HL-60 (cell line): ENCODE results near the gene CHST11.

Experiments used
- DNase-seq, 2 experiments: peaks; one replicate each; pipeline ENCODE4 v3.0.0-alpha.2; 2010 to 2020; ENCODE audit warnings: low read depth in 1 of 2, low spot score in 1 of 2
- H3K27ac ChIP-seq: fragments of 250-450 bp; sonication (Bioruptor Pico); replicated peaks from 2 replicates; pipeline ENCODE4 v1.5.1; 2020; ENCODE audit warnings: mild to moderate bottlenecking, moderate library complexity
- H3K27me3 ChIP-seq: fragments of 250-450 bp; sonication (Bioruptor Pico); 2 replicates; pipeline ENCODE4 v1.5.1; 2021; ENCODE audit warnings: mild to moderate bottlenecking, moderate library complexity; ENCODE audit not compliant: insufficient read depth, poor library complexity, severe bottlenecking
- H3K4me3 ChIP-seq: replicated peaks from 2 replicates; pipeline ENCODE4 v1.5.1; 2011; ENCODE audit warnings: mild to moderate bottlenecking, control low read depth, low read length; ENCODE audit not compliant: insufficient read depth
- GABPA ChIP-seq: IDR thresholded peaks from 2 replicates; pipeline ENCODE4 v1.6.1; 2012; ENCODE audit warnings: low read depth
- POLR2AphosphoS5 ChIP-seq: IDR thresholded peaks from 2 replicates; pipeline ENCODE4 v1.6.1; 2012; ENCODE audit warnings: low read depth
- SPI1 ChIP-seq: IDR thresholded peaks from 2 replicates; pipeline ENCODE4 v1.6.1; 2012; ENCODE audit warnings: low read depth, mild to moderate bottlenecking, borderline replicate concordance
- TF ChIP-seq, protein P1 (sequence below): IDR thresholded peaks from 2 replicates; pipeline ENCODE4 v1.6.1; 2012; ENCODE audit warnings: low read depth; ENCODE audit not compliant: insufficient replicate concordance
- TF ChIP-seq, protein P2 (sequence below): IDR thresholded peaks from one replicate; pipeline ENCODE4 v1.5.1; 2011; ENCODE audit warnings: low read length, control low read depth, inconsistent platforms; ENCODE audit not compliant: insufficient read depth

The CHST11 gene

DNA sequence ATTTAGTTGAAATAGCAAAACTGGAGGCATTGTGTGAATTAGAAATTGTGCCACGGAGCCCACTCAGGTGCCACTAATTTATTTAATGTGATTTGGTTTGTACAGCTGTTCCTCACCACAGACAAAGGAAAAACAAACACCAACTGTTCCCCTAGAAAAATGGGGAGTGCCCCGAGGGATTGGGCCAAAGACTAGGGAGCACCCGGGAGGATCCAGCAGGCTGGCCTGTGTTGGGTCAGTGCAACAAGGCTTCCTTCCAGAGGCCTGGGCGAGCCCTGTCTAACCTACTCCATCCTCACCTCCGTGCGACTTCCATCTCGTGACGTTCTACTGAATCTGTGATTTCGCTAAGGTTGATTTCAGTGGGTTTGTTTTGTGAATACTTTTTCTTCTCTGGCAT lies 206.2 kb downstream of the CHST11 start:
- Histone ChIP-seq H3K27ac (no peak overlapping the region), H3K27me3 (no peaks in the 10 kb centered on the region), H3K4me3 (no peak overlapping the region)
- no peak for TF ChIP-seq SPI1
- no peak for TF ChIP-seq POLR2AphosphoS5
- TF ChIP-seq, protein P1, sequence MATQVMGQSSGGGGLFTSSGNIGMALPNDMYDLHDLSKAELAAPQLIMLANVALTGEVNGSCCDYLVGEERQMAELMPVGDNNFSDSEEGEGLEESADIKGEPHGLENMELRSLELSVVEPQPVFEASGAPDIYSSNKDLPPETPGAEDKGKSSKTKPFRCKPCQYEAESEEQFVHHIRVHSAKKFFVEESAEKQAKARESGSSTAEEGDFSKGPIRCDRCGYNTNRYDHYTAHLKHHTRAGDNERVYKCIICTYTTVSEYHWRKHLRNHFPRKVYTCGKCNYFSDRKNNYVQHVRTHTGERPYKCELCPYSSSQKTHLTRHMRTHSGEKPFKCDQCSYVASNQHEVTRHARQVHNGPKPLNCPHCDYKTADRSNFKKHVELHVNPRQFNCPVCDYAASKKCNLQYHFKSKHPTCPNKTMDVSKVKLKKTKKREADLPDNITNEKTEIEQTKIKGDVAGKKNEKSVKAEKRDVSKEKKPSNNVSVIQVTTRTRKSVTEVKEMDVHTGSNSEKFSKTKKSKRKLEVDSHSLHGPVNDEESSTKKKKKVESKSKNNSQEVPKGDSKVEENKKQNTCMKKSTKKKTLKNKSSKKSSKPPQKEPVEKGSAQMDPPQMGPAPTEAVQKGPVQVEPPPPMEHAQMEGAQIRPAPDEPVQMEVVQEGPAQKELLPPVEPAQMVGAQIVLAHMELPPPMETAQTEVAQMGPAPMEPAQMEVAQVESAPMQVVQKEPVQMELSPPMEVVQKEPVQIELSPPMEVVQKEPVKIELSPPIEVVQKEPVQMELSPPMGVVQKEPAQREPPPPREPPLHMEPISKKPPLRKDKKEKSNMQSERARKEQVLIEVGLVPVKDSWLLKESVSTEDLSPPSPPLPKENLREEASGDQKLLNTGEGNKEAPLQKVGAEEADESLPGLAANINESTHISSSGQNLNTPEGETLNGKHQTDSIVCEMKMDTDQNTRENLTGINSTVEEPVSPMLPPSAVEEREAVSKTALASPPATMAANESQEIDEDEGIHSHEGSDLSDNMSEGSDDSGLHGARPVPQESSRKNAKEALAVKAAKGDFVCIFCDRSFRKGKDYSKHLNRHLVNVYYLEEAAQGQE, result no peak
- no peak for DNase-seq

GRCh38 chr12:104664351-104664750 lies 207.6 kb downstream of the CHST11 start:
- Histone ChIP-seq H3K27me3 (no peaks in the 10 kb centered on the region), H3K4me3 (no peak overlapping the region), H3K27ac (no peak overlapping the region)
- no peak for DNase-seq
- TF ChIP-seq, protein P1, result no peak
- TF ChIP-seq, protein P2, sequence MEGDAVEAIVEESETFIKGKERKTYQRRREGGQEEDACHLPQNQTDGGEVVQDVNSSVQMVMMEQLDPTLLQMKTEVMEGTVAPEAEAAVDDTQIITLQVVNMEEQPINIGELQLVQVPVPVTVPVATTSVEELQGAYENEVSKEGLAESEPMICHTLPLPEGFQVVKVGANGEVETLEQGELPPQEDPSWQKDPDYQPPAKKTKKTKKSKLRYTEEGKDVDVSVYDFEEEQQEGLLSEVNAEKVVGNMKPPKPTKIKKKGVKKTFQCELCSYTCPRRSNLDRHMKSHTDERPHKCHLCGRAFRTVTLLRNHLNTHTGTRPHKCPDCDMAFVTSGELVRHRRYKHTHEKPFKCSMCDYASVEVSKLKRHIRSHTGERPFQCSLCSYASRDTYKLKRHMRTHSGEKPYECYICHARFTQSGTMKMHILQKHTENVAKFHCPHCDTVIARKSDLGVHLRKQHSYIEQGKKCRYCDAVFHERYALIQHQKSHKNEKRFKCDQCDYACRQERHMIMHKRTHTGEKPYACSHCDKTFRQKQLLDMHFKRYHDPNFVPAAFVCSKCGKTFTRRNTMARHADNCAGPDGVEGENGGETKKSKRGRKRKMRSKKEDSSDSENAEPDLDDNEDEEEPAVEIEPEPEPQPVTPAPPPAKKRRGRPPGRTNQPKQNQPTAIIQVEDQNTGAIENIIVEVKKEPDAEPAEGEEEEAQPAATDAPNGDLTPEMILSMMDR, result no peak

DNA sequence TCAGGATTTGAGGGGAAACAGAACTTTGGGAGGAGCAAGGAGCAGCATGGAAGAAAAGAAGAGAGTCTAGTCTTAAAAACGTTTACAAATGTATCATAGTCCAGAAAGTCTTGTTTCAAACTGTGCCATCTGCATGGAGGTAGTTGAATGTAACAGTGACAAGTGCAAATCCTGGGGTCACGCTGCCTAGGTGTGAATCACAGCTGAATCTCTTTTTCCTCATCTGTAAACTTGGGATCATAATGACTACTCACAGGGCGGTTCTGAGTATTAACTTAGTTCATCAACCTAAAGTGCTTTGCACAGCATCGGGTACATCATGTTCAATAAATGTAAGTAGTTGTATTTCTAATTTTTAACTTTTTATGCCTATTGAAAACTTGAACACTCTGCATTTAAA lies 208.5 kb downstream of the CHST11 start:
- Histone ChIP-seq H3K27me3 (no peaks in the 10 kb centered on the region), H3K27ac (no peak overlapping the region), H3K4me3 (no peak overlapping the region)
- DNase-seq, result no peak
- TF ChIP-seq GABPA (no peak), SPI1 (no peak), POLR2AphosphoS5 (no peak)
- TF ChIP-seq, protein P2, result no peak
- TF ChIP-seq, protein P1, result no peak

GRCh38 chr12:104667139-104667538 lies 210.4 kb downstream of the CHST11 start:
- H3K27me3 ChIP-seq, result no peaks in the 10 kb centered on the region
- no peak overlapping the region for H3K4me3 ChIP-seq
- H3K27ac ChIP-seq, result no peak overlapping the region
- TF ChIP-seq, protein P1, result no peak
- TF ChIP-seq SPI1 (no peak), POLR2AphosphoS5 (no peak), GABPA (no peak)
- TF ChIP-seq, protein P2, result no peak
- DNase-seq, result no peak
